RCC 7860 (cell line): ENCODE results near the gene SHANK1.

Experiments
- DNase-seq: peaks from one replicate; pipeline ENCODE4 v3.0.0-alpha.2; 2015; ENCODE audit warnings: low spot score
- FAIRE-seq: peaks from 2 replicates; lab custom pipeline; 2012; peaks lifted over from hg19 to GRCh38; lab: Jason Lieb, UNC

The SHANK1 gene

DNA sequence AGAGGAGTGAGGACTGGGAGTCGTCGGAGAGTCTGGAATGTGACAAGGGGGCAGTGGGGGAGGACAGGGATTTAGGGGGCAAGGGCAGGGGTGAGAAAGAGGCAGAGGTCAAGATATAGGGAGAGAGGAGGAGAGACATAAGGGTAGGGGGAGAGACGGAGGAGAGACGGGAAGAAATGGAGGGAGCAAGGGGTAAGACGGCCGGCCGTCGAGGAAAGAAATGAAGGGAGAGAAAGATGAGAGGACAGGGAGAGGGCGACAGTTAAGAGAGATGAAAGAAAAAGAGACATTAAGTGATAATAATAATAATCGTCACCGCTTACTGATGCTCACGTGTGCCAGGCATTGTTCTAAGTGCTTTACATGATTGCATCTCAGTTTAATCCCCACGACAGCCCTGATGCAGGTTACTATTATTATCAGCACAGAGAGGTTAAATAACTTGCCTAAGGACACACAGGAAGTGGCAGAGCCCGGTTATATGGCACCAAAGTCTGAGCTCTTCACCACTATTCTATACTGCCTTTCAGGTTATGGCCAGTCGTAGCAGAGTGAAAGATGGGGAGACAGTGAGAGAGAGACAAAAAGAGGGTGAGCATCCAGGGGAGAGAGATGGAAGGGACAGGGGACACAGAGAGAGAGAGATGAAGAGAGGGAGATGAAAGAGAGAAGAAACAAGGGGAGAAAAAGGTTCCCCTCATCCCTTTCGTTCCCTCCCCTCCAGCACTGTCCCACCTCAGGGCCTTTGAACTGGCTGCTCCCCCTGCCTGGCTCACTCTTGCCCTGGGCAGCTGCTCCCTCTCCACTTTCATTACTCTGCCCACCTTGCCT lies 56.7 kb downstream of the SHANK1 start:
- FAIRE-seq (no peak), DNase-seq (no peak)

DNA sequence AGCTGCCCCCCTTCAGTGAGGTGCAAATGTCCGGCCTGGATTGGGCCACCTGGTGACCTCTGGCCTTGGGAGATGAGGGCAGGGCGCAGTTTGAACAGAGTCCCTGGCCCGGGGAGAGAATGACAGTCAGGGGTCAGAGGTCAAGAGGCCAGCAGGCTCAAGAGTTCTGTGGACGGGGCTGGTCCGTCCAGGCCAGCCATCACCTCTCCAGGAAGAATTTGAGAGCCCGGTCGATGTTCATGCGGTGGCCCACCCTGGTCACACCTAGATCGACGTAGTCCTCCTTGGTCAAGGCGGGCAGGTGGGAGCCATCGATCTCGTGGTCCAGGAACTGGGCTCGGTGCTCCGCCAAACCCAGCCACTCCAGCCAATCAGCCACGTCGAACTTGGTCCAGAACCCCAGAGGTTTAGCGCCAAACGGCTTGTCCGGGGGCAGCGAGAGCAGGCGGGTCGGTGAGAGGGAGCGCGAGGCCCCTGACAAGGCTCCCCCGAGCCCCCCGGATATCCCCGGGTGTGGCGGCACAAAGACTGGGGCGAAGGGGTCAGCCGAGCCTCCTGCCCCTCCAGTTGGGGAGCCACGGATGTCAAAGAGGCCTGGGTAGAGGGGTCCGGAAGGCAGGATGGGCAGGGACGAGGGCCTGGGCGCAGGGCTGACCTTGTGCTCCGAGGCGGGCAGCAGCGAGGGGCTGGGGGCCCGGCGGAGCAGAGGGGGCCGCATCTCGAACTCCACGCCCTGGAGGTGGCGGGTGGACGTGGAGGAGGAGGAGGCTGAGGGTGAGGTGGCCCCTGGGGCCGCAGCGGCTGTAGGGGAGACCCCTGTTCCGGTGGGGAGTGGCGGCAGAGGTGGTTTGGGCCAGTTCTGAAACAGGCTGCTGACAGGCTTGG lies 57.6 kb downstream of the SHANK1 start:
- FAIRE-seq (no peak), DNase-seq (no peak)

DNA sequence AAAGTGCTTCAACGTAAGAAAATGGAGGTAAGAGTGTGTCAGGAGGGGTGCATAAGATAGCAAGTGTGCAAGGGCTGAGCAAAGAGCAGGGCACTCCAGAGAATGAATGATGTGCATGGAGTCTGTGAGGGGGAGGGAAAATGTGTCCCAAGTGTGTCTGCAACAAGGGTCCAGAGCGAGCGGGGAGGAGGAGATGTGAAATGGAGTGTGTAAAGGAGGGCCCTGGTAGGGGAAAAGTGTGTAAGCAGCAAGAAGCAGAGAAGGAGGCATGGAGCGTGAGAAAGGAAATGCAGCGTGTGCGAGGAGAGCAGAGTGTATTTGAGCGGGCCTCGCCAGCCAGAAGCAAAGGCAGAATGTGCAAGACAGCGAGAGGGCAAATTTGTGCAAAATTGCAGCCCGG lies 58.6 kb downstream of the SHANK1 start:
- FAIRE-seq: no peak

GRCh38 chr19:50660088-50660366 lies 59.6 kb downstream of the SHANK1 start:
- no peak for FAIRE-seq
- no peak for DNase-seq

More for the DNA sequence above, 58.6 kb downstream of the SHANK1 start:
- no peak for DNase-seq

GRCh38 chr19:50659318-50660087 lies 60.1 kb downstream of the SHANK1 start:
- no peak for FAIRE-seq
- no peak for DNase-seq

DNA sequence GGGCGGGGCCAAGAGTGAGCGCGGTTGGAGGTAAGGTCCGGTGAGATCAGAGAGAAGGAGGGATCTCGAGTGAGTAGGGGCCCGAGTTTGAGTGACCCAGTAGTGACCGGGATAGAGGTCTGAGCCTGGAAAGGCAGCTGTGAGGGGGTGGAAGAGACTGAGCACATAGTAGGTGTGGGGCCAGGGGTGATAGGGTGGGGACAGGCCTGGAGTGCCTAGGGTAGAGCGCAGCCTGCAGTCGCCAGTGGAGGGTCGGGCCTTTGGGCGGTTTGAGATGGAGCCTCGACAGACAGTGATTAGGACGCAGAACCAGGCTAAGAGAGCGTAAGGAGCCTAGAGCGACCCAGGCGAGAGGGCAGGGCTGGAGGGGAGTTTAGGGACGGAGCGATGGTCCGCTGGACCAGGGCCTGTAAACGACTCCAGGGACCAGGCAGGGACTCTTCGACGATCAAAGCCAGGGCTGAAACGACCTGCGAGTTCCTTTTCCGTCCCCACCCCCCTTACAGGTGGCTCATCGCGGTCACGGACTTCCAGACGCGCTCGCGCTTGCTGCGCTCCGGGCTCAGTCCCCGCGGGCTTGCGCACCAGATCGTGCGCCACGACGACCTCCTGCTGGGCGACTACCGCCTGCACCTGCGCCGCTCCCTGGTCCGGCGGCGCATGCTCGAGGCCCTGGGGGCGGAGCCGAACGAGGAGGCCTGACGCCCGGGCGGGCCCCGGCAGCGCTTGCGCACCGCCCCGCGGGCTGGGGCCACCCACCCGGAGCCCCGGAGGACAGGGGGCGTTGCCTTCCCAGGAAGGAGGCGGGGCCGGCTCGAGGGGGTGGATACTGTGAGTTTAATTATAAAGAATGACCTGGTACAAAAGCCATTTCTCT lies 60.9 kb downstream of the SHANK1 start:
- no peak for DNase-seq
- FAIRE-seq: no peak

DNA sequence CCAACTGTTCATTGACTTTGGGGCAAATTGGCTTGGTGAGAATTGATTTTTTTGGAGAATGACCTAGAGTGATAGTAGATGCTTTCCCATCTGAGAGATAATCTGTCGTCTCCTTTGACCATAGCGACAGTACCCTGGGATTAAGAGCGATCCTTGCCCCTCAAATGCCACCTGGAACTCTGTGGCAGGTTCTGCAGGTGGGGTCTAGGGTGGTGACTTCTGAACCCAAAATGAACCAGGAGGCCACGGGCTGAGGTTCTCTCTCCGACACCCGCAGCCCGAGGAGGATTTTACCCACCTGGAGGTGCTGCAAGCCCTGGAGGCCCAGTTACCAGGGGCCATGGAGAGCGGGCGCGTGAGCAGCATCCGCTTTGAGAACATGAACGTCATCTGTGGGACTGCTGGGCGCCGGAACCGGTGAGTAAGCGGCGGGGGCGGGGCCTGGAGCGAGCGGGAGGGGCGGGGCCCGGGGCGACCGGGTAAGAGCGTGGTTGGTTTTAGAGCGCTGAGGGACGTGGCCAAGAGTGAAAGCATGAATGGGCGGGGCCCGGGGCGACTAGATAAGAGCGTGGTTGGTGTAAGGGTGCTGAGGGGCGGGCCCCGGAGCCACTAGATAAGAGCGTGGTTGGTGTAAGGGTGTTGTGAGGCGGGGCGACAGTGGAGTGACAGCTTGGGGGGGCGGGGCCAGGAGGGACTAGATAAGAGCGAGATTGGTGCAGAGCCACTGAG lies 61.7 kb downstream of the SHANK1 start:
- DNase-seq (no peak), FAIRE-seq (no peak)

DNA sequence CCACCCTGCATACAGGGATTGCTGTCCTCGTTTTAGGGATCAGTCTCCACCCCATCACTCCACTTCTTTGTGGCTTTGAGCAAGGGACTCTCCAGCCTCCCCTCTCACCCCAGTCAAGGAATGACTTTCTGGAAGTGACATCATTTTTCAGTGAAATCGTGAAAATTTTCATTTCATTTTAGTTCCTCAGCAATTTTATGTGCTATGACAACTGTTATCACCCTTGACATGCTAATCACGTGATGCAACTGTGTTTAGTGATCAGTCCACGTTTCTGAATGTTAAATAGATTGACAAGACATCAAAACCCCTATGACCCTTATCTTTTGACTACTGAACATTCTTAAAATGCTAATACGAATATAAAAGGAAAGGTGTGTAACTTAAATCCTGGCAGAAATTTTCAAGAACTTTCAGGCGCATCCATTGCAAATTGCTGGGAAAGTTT lies 62.4 kb downstream of the SHANK1 start:
- DNase-seq (no peak), FAIRE-seq (no peak)

- FAIRE-seq: no peak
- no peak for DNase-seq
Measured at GRCh38 chr19:50654882-50655281, 64.7 kb downstream of the SHANK1 start.

DNA sequence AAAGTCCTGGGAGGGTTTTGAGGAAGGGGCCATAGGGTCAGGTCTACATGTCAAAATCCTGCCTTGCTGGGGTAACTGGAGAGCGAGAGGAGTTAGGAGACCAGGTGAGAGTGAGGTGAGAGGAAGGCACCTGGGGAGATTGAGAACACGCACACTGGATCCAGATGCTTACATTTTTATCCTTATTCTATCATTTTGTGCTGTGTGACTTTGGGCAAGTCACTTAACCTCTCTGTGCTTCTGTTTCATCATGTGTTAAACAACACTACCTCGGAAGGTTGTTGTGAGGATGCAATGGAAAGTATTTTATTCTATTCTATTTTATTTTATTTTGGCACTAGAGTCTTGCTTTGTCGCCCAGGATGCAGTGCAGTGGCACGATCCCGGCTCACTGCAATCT lies 66.9 kb downstream of the SHANK1 start:
- FAIRE-seq (no peak), DNase-seq (no peak)

- DNase-seq (no peak), FAIRE-seq (no peak)
Measured at GRCh38 chr19:50651174-50651573, 68.4 kb downstream of the SHANK1 start.

- FAIRE-seq: no peak
- DNase-seq: no peak
Measured at GRCh38 chr19:50649433-50650391, 69.9 kb downstream of the SHANK1 start, which contains the start of gene C19orf81. TSS of gene C19orf81 (plus strand) at chr19:50649445. CDS start at chr19:50649445, 0 bp downstream.

DNA sequence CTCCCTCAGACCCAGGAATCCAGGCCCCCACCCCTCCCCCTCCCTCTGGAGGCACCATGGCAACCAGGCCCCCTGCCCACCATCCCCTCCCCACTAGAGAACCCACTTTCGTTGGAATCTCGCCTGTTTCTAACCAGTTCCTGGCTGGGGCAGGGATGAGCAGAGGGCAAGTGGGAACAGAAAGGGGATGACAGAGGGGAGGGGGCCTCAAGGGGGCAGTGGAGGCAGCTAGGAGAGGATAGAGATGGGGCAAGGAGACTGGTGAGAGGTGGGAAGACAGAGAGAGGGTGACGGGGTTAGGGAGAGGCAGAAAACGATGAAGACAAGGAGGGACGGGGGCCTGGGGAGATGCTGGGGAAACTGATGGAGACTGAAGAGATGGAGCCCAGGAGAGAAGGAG lies 70.9 kb downstream of the SHANK1 start:
- DNase-seq (no peak), FAIRE-seq (no peak)

DNA sequence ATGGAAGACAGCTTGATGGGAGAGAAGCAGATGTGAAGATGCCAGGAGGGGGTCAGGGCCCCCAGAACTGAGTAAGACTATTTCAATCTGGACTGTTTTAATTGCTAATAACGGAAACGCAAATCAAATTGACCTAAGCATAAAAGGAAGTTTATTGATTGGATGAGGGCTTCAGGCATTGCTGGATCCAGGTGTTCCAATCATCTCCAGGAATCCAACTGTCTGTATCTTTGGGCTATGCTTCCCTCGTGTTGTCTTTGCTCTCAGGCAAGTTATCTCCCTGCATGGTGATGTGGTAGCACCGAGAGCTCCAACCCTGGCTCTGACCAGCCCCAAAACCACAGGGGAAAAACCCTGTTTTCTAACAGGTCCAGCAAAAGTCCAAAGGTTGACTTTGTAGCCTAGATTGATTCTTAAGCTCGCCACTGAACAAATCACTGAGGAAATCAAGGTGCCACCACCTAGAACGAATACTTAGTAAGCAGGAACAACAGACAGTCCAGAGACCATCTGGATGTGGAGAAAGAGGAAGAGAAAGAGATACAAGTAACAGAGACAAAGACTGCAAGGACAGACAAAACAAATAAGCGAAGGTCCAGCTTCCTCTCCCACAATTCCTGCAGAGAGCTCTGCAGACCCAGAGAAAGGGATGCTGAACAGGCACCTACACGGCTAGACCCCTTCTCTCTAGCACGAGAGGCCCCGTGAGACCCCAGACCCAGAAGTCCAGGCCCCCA lies 71.6 kb downstream of the SHANK1 start:
- no peak for DNase-seq
- no peak for FAIRE-seq

DNA sequence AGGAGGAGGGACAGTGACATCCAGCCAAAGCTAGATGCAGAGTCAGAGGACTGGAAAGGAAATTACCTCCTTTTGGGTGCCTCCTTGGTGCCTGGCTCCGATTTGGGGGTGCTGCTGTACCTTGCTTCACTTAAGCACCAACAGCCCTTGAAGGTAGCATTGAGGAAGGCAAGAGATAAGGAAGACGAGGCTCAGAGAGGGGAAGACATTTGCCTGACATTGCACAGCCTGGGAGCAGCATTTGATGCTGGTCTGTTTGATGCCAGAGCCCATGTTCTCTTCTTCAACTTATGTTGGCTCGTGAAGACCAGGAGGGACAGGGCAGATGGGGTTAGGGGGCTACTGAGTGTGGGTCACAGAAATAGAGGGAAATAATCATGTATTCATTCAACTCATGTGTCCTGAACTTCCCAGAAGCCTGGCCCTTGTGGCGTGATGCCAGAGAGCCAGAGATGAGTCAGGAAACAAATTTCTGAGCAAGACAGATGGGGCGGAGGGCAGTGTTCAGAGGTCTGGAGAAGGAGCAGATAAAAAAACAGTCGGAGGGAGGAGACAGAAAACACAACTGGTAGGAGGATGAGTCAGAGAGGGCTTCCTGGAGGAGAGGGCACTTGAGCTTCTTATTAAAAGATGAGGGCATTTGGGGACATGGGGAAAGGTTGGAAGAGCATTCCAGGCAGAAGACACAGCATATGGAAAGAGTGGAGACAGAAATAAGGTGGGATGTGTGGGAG lies 73.4 kb downstream of the SHANK1 start:
- FAIRE-seq (no peak), DNase-seq (peak; percentile 39)

GRCh38 chr19:50645107-50645506 lies 74.5 kb downstream of the SHANK1 start:
- FAIRE-seq (no peak), DNase-seq (no peak)

DNA sequence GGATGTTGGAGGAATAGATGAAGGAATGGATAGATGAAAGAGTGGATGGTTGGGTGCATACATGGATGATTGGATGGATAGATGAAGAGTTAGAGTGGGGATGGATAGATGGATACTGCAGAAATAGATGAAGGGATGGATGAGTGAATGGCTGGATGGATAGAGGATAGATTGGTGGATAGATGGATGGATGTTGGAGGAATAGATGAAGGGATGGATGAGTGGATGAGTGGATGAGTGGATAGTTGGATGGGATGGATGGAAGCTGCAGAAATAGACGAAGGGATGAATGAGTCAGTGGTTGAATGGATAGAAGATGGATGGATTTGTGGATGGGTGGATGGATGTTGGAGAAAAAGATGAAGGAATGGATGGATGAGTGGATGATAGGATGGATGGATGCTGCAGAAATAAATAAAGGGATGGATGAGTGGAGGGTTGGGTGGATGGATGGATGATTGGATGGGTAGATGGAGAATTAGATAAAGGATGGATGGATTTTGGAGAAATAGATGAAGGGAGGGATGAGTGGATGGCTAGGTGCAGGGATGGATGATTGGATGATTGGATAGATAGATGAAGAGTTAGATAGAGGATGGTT lies 75.2 kb downstream of the SHANK1 start:
- DNase-seq: no peak
- no peak for FAIRE-seq
